ENCODE results near the gene ABLIM1. TPM values are rescaled to one million over a fixed set of nuclear protein-coding genes. Genes with fewer than 3 reads are reported as not detected.

Gene ABLIM1
- total RNA-seq, 1 experiment from 2014 or later: 62.1 TPM

GRCh38 chr10:114541797-114542160 is 116.3 kb downstream of the ABLIM1 start:
- Mint-ChIP-seq H3K36me3 (no peaks in the 10 kb centered on the region; the same call in 1 of the 2 replicates), H3K27me3 (ENCODE audit: low read depth) (peaks cover 23% of the 10 kb centered on the region), H3K9me3 (peaks cover under 1% of the 10 kb centered on the region), H3K4me1 (peaks cover 32% of the 10 kb centered on the region), H3K4me3 (no peak overlapping the region), H3K27ac (no peak overlapping the region)
- ChIA-PET CTCF (interaction anchor here (1.2 kb wide), 1 partner anchor 70 kb away, joined by 7 read pairs; no protein-coding TSS in a partner anchor), POLR2A (no interaction called here)
- DNase-seq (ENCODE audit: low spot score): no peak
- ATAC-seq: no peak
- no peak for TF ChIP-seq GABPB1 (CRISPR knock-in tag; IDR thresholded peaks at IDR 0.05)
- TF ChIP-seq JUN (CRISPR knock-in tag; IDR thresholded peaks at IDR 0.05): no peak

GRCh38 chr10:114541081-114541796 is 116.8 kb downstream of the ABLIM1 start:
- Mint-ChIP-seq H3K4me3 (no peak overlapping the region), H3K27ac (no peak overlapping the region), H3K36me3 (peaks cover 4% of the 10 kb centered on the region; the same call in 1 of the 2 replicates), H3K27me3 (ENCODE audit: low read depth) (peaks cover 23% of the 10 kb centered on the region), H3K4me1 (peaks cover 32% of the 10 kb centered on the region), H3K9me3 (peaks cover 4% of the 10 kb centered on the region)
- ATAC-seq (no peak), DNase-seq (ENCODE audit: low spot score) (no peak)
- TF ChIP-seq HMGXB4 (CRISPR knock-in tag; IDR thresholded peaks at IDR 0.05) (no peak), USF2 (CRISPR knock-in tag; IDR thresholded peaks at IDR 0.05) (no peak), CTCF (IDR thresholded peaks at IDR 0.05) (no peak), ESRRA (CRISPR knock-in tag; IDR thresholded peaks at IDR 0.05; ENCODE audit: borderline replicate concordance) (no peak), FOXP1 (CRISPR knock-in tag; IDR thresholded peaks at IDR 0.05; ENCODE audit: borderline replicate concordance) (no peak), STAT6 (CRISPR knock-in tag; conservative IDR thresholded peaks at IDR 0.05; ENCODE audit: low read depth) (no peak), KAT7 (CRISPR knock-in tag; IDR thresholded peaks at IDR 0.05; ENCODE audit: borderline replicate concordance) (no peak), NR1H2 (CRISPR knock-in tag; IDR thresholded peaks at IDR 0.05) (no peak), HMGA2 (CRISPR knock-in tag; IDR thresholded peaks at IDR 0.05) (no peak), ATF6 (CRISPR knock-in tag; IDR thresholded peaks at IDR 0.05) (no peak), NR2C2 (CRISPR knock-in tag; IDR thresholded peaks at IDR 0.05) (no peak), TP53 (CRISPR knock-in tag; IDR thresholded peaks at IDR 0.05) (no peak)
- ChIA-PET CTCF (interaction anchor here (1.2 kb wide), 1 partner anchor 70 kb away, joined by 7 read pairs; no protein-coding TSS in a partner anchor), POLR2A (no interaction called here)
